ENCODE data around the gene XPR1.
"Not testable (repeated sequence)": the region's sequence is repeated elsewhere in the genome, so short reads cannot be mapped to it uniquely, and the experiment has no call there.

XPR1 gene

DNA sequence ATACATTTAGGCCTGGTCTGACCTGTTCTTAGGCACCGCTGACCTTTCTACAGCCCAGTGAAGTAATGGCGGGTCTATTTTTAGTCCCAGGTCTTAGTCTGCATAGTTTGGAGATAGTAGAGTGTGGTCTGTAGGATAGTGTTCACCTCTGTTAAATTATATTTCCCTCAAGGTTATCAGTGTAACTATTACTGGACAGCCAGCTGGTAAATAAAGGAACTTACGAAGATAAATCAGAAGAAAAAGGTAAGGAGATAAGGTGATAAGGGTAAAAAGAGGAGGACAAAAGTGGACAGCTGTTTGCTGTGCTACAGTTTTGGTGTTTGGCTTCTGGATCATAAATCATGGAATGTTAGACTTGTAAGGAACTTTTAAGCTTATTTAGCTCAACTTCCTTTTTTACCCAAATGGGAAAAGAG is 8.7 kb downstream of the XPR1 start:
- no peak overlapping the region for H3K4me3 Mint-ChIP-seq
- peak overlapping the region; percentile 12 for H3K27ac Mint-ChIP-seq
- no peaks in the 10 kb centered on the region for H3K9me3 Mint-ChIP-seq
- H3K27me3 Mint-ChIP-seq (ENCODE audit: low read depth, poor library complexity), result peaks cover 5% of the 10 kb centered on the region
- peaks cover 14% of the 10 kb centered on the region for H3K4me1 Mint-ChIP-seq
- H3K36me3 Mint-ChIP-seq (ENCODE audit: low read depth), result peaks cover 24% of the 10 kb centered on the region
- TF ChIP-seq CTCF (IDR thresholded peaks at IDR 0.05), result no peak
- DNase-seq, result no peak

- TF ChIP-seq CTCF (IDR thresholded peaks at IDR 0.05), result no peak
- peaks cover 30% of the 10 kb centered on the region for H3K36me3 Mint-ChIP-seq (ENCODE audit: low read depth)
- H3K27me3 Mint-ChIP-seq (ENCODE audit: low read depth, poor library complexity), result peaks cover 5% of the 10 kb centered on the region
- H3K4me1 Mint-ChIP-seq, result peaks cover 9% of the 10 kb centered on the region
- DNase-seq, result no peak
- H3K27ac Mint-ChIP-seq, result no peak overlapping the region
- no peaks in the 10 kb centered on the region for H3K9me3 Mint-ChIP-seq
- H3K4me3 Mint-ChIP-seq, result no peak overlapping the region
Measured at GRCh38 chr1:180641662-180642061, 9.8 kb downstream of the XPR1 start.

GRCh38 chr1:180642781-180643180 is 11.0 kb downstream of the XPR1 start:
- DNase-seq, result no peak
- H3K27me3 Mint-ChIP-seq (ENCODE audit: low read depth, poor library complexity), result peaks cover 5% of the 10 kb centered on the region
- no peak for TF ChIP-seq CTCF (IDR thresholded peaks at IDR 0.05)
- H3K27ac Mint-ChIP-seq, result no peak overlapping the region
- H3K9me3 Mint-ChIP-seq, result no peaks in the 10 kb centered on the region
- no peak overlapping the region for H3K4me3 Mint-ChIP-seq
- H3K36me3 Mint-ChIP-seq (ENCODE audit: low read depth), result peaks cover 30% of the 10 kb centered on the region
- peaks cover 9% of the 10 kb centered on the region for H3K4me1 Mint-ChIP-seq

GRCh38 chr1:180643693-180644092 is 11.9 kb downstream of the XPR1 start:
- TF ChIP-seq CTCF (IDR thresholded peaks at IDR 0.05), result no peak
- Mint-ChIP-seq H3K27ac (no peak overlapping the region), H3K36me3 (ENCODE audit: low read depth) (peaks cover 30% of the 10 kb centered on the region), H3K4me1 (peaks cover 9% of the 10 kb centered on the region), H3K27me3 (ENCODE audit: low read depth, poor library complexity) (peaks cover 5% of the 10 kb centered on the region), H3K9me3 (no peaks in the 10 kb centered on the region), H3K4me3 (no peak overlapping the region)
- DNase-seq, result no peak

DNA sequence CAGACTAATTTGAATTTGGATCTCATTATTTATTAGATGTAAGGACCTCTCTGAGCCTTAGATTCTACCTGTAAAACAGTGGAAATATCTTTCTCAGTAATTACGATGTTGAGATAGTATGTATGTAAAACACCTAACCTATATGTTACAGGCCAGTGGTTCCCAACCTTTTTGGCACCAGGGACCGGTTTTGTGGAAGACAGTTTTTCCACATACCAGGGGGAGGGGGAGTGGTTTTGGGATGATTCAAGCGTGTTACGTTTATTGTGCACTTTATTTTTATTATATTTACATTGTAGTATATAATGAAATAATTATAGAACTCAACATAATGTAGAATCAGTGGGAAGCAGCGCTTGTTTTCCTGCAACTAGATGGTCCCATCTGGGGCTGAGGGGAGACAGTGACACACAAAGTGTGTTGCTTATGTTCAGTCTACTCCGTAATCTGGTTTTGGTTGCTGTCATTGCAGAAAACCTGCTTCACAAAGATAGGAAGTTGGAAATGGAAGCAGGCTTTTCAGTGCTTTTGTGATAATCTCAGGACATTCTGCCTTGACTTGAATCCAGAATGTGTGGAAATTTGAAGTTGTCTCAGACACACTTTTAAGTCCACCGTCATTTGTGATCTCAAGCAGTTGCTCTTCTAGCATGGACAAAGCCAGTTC is 12.8 kb downstream of the XPR1 start:
- Mint-ChIP-seq H3K4me1 (peaks cover 9% of the 10 kb centered on the region), H3K36me3 (ENCODE audit: low read depth) (peaks cover 31% of the 10 kb centered on the region), H3K4me3 (no peak overlapping the region), H3K27me3 (ENCODE audit: low read depth, poor library complexity) (peaks cover 5% of the 10 kb centered on the region), H3K9me3 (peaks cover 5% of the 10 kb centered on the region), H3K27ac (peak overlapping the region; percentile 36)
- no peak for TF ChIP-seq CTCF (IDR thresholded peaks at IDR 0.05)
- no peak for DNase-seq

DNA sequence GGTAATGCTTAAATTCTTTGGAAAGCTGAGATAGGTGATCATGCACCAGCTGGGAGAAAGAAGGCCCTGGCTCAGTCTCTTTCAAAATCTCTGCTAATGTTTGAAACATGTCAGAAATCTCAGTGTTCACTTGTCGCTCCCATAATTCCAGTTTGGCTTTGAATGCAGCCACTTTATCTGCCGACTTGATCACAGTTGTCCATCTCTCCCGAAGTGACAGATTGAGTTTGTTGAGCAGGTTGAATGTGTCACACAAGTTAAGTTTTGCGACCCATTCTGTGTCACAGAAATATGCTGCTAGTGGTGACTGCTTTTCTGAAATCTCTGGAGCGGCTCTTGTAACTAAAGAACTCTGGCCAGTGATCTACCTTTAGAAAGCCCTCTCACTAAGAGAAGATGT is 13.4 kb downstream of the XPR1 start:
- Mint-ChIP-seq H3K27ac (peak overlapping the region; percentile 46), H3K9me3 (peaks cover 10% of the 10 kb centered on the region), H3K36me3 (ENCODE audit: low read depth) (peaks cover 31% of the 10 kb centered on the region)
- H3K4me3 Mint-ChIP-seq; H3K4me1 Mint-ChIP-seq; H3K27me3 Mint-ChIP-seq (ENCODE audit: low read depth, poor library complexity); DNase-seq: not testable (repeated sequence)
